HG03066 (cell line): ENCODE measurements around the gene RUNX2.
"Not testable (repeated sequence)": the region's sequence is repeated elsewhere in the genome, so short reads cannot be mapped to it uniquely, and the experiment has no call there.

Experiments
- ATAC-seq: cut with Tn5 transposase; IDR thresholded peaks from one replicate; pipeline ENCODE4 v1.9.1; 2021; ENCODE audit warnings: low read depth; ENCODE audit not compliant: unreplicated experiment

Gene RUNX2

DNA sequence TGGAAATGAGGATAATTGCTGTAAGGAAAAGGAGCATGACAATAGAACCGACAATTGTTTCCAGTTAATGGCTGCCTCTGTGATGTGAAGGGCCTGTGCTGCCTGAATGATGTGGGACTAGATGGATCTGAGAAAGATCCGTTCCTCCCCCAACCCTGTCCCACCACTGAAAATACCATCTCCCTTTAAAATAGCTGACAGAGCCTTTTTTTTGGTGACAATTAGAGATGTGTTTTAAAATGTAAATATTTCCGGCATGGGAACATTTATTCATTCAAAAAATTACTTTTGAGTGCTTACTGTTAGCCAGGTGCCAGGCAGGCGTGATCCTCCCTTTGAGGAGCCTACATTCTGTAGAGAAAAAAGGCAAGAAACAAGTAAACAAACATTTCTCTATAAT lies 122.0 kb downstream of the RUNX2 start:
- ATAC-seq = no peak

GRCh38 chr6:45450831-45451230 lies 122.7 kb downstream of the RUNX2 start:
- no peak for ATAC-seq

DNA sequence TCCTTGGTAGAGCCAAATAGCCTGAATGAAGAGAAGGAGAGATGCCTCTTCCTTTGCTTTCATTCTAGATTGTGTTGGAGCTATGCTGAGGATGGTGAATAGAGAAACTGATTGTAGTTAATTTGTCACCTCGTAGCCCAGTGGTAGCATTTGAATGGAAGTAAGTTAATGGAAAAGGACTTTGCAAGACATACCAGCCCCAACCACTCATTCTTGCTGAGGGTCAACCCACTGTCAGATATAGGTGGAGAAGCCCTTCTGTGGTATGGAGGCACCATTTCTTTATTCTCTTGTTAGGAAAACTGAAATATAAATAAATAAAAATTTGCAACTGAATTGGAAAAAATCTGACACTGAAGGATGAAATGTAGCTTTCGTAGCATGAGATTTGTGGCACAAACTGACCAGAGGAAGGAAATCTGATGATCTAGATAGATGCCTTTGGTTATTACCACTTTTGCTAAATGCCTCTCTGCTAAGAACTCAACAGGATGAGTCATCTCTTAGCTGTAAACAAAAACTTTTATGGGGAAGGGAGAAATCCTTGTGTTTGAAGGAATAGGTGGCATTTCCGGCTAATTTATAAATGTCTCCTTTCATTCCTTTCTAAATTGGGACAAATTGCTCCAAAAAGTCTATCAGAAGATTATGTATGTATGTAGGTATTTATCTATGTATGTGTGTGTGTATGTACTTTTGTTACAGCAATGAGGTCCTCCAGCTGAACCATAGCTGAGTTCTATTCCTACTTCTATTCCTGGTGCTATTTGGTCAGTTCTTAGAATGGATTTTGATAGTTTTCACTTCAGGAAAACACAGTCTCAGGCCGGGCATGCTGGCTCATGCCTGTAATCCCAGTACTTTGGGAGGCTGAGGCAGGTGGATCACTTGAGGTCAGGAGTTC lies 126.1 kb downstream of the RUNX2 start:
- ATAC-seq = no peak

DNA sequence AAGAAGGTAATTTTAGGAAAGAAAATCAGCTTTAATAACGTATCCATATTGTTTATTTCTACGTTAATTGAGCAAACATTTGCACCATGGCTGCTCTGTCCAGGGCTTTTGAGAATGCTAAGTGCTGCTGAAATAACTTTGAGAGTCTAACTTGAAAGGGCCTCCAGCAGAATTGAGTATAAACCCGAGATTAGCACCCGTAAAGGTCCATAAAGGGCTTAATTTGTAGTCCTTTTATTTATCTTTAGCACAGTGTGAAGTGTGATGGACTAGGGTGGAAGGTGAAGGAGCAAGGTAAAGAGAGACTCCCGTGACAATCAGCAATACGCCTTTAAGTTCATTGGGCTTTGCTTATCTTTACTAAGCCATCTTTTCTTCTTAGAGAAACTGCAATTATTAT lies 127.3 kb downstream of the RUNX2 start:
- no peak for ATAC-seq

DNA sequence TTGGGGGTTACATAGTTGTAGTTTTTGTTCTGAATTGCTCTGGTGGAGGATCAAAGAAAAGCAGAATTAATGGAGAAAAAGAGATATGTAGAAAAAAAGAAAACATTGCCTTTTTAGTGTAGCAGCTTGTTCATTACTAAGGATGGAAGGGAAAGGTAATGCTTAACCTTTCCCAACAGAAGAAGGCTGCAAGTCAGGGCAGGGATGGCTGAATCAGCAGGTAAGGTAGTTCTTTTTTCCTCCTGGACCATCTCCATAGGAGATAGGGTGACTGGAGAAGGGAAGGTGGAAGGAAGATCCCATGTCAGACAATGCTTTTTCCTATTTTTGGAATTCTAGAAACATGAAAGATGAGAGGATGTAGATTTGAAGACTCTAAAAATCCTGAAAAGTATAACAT lies 129.0 kb downstream of the RUNX2 start:
- ATAC-seq = no peak

DNA sequence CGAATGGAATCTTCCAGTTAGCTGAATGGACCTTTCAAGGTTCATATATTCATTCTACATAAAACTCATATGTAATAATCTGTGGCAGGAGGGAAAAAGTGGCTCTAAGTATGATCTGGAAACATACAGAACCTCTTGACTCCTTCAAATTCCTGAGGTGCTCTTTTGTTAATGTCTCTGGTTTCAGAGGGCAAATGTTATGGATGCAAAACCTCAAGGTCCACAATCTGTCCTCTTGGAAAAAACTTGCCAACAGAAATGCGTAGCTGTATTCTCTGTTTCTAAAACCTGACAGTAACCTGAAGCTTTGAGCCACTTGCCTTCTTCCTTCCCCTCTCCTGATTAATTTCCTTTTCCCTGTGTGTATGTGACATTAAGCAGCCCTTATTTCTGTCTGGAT lies 130.5 kb downstream of the RUNX2 start:
- ATAC-seq = no peak

DNA sequence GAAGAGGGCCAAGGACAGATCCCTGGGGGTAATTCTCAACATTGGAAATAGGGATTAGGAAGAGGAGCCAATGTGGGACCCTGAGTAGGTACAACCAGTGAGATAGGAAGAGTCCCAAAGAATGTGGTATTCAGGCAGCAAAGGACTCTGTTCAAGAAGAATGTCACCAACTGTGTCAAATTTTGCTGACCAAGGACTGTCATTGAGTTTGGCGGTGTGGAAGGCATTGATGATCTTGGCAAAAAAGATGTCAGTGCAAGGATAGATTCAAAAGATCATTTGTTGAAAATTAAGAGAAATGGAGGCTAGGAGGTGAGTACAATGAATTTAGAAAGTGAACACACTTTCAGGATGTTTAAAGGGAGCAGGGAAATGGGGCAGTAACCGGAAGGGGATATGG lies 132.0 kb downstream of the RUNX2 start:
- ATAC-seq = no peak

DNA sequence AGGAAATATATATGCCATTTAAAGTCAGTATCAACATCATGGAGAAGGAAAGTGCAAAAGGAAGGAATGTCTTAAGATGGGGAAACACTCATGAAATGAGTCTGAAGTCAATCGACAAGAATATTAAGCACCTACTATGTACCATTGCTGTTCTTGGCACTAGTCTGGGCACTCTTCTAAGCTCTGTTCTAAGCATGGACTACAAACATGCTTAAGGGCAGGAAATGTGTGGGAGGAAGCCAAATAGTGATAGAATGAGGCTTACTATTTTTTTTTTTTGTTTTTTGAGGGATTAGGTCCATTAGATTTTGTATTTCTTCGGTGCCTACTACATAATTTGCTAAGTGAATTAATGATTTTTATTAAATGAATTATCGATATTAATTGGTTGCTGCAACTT lies 133.4 kb downstream of the RUNX2 start:
- ATAC-seq = no peak

GRCh38 chr6:45462190-45463134 lies 134.3 kb downstream of the RUNX2 start:
- no peak for ATAC-seq

DNA sequence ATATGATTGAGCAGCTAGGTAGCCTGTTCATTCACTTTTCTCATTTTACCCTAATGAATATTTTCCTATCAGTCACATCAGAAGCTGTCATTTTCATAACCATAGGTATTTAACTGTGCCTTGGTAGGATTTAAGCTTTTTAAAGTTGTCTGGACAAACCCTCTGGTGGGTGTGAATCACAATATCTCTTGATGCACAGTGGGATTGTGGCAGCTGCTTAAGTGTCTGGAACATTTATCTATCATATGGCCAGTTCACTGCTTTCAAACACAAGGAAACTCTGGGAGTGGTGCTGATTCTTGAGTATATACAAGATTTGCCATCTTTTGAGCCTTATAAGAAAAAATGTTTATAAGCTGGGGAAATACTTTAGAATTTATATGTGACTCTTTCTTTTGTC lies 136.6 kb downstream of the RUNX2 start:
- no peak for ATAC-seq

GRCh38 chr6:45466686-45467085 lies 138.6 kb downstream of the RUNX2 start:
- no peak for ATAC-seq

DNA sequence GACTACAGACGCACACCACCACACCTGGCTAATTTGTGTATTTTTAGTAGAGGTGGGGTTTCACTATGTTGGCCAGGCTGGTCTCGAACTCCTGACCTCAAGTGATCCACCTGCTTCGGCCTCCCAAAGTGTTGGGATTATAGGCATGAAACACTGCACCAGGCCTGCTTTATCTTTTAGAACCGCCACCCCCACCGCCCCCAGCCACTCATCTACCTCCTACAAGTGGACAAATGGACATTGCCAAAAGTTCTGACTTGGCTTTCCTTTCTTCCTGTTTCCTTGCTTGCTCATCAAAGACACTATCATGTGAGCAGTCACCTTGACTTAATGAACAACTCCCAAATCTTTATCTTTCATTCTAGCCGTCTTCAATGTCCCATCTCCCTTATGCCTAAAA lies 139.3 kb downstream of the RUNX2 start:
- not testable (repeated sequence) for ATAC-seq

DNA sequence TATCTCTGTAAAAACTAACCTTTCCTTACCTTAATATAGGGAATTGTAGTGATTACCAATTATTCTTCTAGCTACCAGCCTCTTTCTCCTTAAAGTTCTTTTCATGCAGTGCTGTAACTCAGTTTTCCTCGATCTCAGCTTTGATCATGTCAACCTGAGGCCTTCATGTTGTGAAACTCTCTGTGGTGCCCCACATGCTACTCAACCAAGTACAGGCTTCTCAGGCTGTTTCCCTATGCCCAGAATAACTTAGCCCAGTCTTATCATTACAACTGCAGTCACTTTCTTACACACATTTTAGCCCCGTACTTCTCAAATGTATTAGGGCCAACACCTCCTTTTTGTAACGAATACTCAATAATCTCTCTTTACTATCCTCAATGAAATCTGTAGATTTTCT lies 139.7 kb downstream of the RUNX2 start:
- no peak for ATAC-seq

GRCh38 chr6:45469663-45470062 lies 141.5 kb downstream of the RUNX2 start:
- ATAC-seq = no peak

DNA sequence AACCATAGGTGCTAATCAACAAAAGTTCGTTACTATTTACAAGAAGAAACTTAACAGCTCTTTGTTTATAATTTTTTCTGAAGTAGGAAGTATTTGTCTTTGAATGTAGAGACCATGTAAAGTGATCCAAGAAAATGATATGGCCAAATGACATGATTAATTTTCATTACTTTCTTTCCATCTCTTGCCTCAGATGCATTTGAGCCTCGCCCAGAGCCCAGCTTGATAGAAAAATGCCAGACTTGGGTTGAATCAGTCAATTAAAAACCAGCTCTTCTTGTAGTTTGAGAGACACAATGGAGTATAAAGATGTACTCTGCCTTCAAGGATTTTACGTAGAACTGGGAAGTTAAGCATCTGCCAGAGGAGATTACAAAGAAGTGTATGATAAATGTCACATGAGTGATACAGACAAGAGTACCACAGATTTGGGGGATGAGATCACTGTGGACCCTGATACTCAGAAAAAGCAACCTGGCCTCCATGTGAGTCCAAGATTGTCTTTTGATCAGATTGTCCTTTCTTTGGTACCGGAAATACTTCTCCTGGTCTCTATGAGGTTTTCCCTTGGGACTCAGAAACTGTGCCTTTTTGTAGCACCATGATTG lies 142.1 kb downstream of the RUNX2 start:
- ATAC-seq = no peak

DNA sequence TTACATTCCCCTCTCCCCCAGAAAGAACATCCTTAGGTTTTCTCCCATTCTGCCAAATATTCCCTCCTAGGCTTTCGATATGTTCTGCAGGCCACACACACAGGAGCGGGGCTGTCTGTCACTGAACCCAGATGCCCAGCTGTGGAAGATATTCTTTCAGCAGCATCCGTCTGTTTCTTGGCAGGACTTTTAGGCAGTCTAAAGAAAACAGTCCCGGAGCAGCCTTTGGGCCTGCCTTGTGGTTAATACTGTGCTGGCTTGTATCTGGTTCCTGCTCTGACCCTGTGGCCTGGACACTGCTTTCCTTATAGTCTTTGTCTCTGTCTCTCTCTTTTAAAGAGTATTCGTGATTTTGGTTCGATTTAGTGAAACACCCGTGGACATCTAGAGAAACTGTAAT lies 144.3 kb downstream of the RUNX2 start:
- ATAC-seq = no peak

GRCh38 chr6:45473121-45473993 lies 145.2 kb downstream of the RUNX2 start:
- ATAC-seq = no peak

- ATAC-seq = no peak
Observed at GRCh38 chr6:45474376-45474775, 146.2 kb downstream of the RUNX2 start.

GRCh38 chr6:45476341-45476740 lies 148.2 kb downstream of the RUNX2 start:
- ATAC-seq = no peak

DNA sequence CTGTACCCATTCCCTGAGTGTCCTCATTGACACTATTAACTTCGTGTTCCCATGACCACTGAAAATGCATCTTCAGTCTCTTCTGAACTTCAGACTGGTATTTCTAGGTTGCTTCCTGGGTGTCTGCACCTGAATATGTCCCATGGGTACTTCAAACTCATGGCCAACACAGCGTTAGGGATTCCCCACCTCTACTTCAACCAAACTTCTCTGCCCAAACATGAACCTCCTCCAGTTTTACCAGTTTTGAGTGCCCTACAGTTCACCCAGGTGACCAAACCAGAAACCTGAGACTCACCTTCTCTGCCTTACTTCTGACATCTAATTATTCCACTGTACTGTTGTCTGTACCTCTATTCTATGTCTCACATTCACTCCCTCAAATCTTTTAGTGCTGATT lies 149.1 kb downstream of the RUNX2 start:
- no peak for ATAC-seq
